Bronchial epithelial cell (primary cell): ENCODE measurements around the gene SMAD3. TPM values are rescaled to one million over a fixed set of nuclear protein-coding genes. Genes with fewer than 3 reads are reported as not detected.

ENCODE experiments used
- DNase-seq: peaks from one replicate; pipeline ENCODE4 v3.0.0-alpha.2; 2010; ENCODE audit warnings: low read depth
- FAIRE-seq: peaks from 2 replicates; lab custom pipeline; 2011; peaks lifted over from hg19 to GRCh38; lab: Jason Lieb, UNC
- H3K27me3 ChIP-seq: 2 replicates; pipeline ENCODE4 v1.5.1; 2011; ENCODE audit warnings: low read length; ENCODE audit not compliant: control insufficient read depth, insufficient read depth
- H3K36me3 ChIP-seq: 2 replicates; pipeline ENCODE4 v1.5.1; 2011; ENCODE audit warnings: low read length; ENCODE audit not compliant: control insufficient read depth, insufficient read depth
- H3K4me3 ChIP-seq: 2 replicates; pipeline ENCODE4 v1.5.1; 2011; ENCODE audit warnings: mild to moderate bottlenecking, low read depth, low read length, control low read depth
- total RNA-seq: library from RNA; depleted of rRNA; stranded (reverse); fragments of >200 nt; gene quantifications from 2 replicates; pipeline ENCODE4 v1.2.1, GENCODE V29; 2014
- TF ChIP-seq, protein P1 (sequence below): IDR thresholded peaks from 2 replicates; pipeline ENCODE4 v1.5.1; 2011; ENCODE audit warnings: mild to moderate bottlenecking, moderate library complexity, low read length, control low read depth, inconsistent platforms; ENCODE audit not compliant: insufficient read depth, severe bottlenecking

The SMAD3 gene
- total RNA-seq, 1 donor from 2014 or later = 9.5 TPM

GRCh38 chr15:67179411-67179995 lies 114.1 kb downstream of the SMAD3 start:
- no peak for FAIRE-seq
- H3K4me3 ChIP-seq = no peak overlapping the region
- no peak for DNase-seq
- TF ChIP-seq, protein P1, sequence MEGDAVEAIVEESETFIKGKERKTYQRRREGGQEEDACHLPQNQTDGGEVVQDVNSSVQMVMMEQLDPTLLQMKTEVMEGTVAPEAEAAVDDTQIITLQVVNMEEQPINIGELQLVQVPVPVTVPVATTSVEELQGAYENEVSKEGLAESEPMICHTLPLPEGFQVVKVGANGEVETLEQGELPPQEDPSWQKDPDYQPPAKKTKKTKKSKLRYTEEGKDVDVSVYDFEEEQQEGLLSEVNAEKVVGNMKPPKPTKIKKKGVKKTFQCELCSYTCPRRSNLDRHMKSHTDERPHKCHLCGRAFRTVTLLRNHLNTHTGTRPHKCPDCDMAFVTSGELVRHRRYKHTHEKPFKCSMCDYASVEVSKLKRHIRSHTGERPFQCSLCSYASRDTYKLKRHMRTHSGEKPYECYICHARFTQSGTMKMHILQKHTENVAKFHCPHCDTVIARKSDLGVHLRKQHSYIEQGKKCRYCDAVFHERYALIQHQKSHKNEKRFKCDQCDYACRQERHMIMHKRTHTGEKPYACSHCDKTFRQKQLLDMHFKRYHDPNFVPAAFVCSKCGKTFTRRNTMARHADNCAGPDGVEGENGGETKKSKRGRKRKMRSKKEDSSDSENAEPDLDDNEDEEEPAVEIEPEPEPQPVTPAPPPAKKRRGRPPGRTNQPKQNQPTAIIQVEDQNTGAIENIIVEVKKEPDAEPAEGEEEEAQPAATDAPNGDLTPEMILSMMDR = no peak
- H3K27me3 ChIP-seq = no peaks in the 10 kb centered on the region
- peaks cover 29% of the 10 kb centered on the region for H3K36me3 ChIP-seq

- no peak overlapping the region for H3K4me3 ChIP-seq
- no peaks in the 10 kb centered on the region for H3K27me3 ChIP-seq
- DNase-seq (no peak), FAIRE-seq (no peak)
- H3K36me3 ChIP-seq = peaks cover 34% of the 10 kb centered on the region
- TF ChIP-seq, protein P1 = no peak
These were observed 114.6 kb downstream of the SMAD3 start for GRCh38 chr15:67180035-67180434.

- TF ChIP-seq, protein P1 = no peak
- DNase-seq (no peak), FAIRE-seq (no peak)
- Histone ChIP-seq H3K36me3 (peaks cover 38% of the 10 kb centered on the region), H3K27me3 (no peaks in the 10 kb centered on the region), H3K4me3 (no peak overlapping the region)
These were observed 115.3 kb downstream of the SMAD3 start for GRCh38 chr15:67180514-67181191.

- TF ChIP-seq, protein P1 = no peak
- no peak for FAIRE-seq
- Histone ChIP-seq H3K27me3 (no peaks in the 10 kb centered on the region), H3K36me3 (peaks cover 40% of the 10 kb centered on the region), H3K4me3 (no peak overlapping the region)
- no peak for DNase-seq
These were observed 115.8 kb downstream of the SMAD3 start for GRCh38 chr15:67181221-67181639.

DNA sequence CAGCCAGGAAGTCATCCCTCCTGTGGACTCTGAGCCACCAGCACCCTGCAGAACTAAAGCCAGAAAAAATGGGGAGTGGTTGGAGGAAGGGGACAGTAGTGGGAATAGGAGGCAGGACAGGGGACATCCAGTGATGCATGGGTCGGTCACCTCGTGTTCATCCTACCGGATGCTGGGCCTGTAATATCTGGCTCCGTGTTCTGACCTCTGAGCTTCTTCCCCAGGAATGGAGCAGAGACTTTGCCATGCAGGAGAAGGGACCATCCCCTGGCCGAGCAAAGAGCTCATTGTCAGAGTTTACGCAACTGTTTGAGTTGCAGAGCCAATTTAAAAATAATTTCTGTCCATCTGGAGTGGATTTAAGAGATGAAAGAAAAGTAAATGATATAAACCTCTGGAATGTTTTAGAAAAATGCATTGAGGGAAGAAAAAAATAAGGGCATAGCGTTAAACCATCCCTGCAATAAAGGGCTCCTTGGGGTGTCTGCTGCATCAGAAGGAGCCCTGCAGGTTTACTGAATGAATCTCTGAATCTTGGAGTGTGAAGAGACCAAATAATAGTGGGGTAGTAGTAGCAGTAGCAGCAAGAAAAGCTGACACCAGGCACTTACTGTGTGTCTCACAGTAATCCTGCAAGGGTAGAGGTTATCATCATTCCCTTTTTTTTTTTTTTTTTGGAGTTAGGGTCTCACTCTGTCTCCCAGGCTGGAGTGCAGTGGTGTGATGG lies 118.2 kb downstream of the SMAD3 start:
- DNase-seq (no peak), FAIRE-seq (no peak)
- Histone ChIP-seq H3K4me3 (no peak overlapping the region), H3K27me3 (no peaks in the 10 kb centered on the region), H3K36me3 (peaks cover 49% of the 10 kb centered on the region)
- TF ChIP-seq, protein P1 = no peak
